GM21360 (cell line): ENCODE measurements around the gene KRTAP12-1.
"Not testable (repeated sequence)": the region's sequence is repeated elsewhere in the genome, so short reads cannot be mapped to it uniquely, and the experiment has no call there.

Source experiments
- ATAC-seq: cut with Tn5 transposase; IDR thresholded peaks from one replicate; pipeline ENCODE4 v1.9.1; 2021; ENCODE audit warnings: mild to moderate bottlenecking, moderate library complexity; ENCODE audit not compliant: unreplicated experiment

Gene KRTAP12-1

GRCh38 chr21:44699502-44700001 is 17.6 kb upstream of the KRTAP12-1 start:
- ATAC-seq, result no peak

- ATAC-seq, result no peak
These were observed 16.1 kb upstream of the KRTAP12-1 start for GRCh38 chr21:44697811-44698734.

GRCh38 chr21:44697172-44697810 is 15.3 kb upstream of the KRTAP12-1 start, which contains the start of gene KRTAP10-12:
Gene KRTAP10-12 (plus strand): TSS chr21:44697172. CDS start chr21:44697202, 30 bp downstream.
- not testable (repeated sequence) for ATAC-seq

GRCh38 chr21:44696572-44696971 is 14.6 kb upstream of the KRTAP12-1 start:
- ATAC-seq, result no peak

- no peak for ATAC-seq
These were observed 13.7 kb upstream of the KRTAP12-1 start for GRCh38 chr21:44695641-44696040.

GRCh38 chr21:44695184-44695583 is 13.2 kb upstream of the KRTAP12-1 start:
- ATAC-seq, result no peak

GRCh38 chr21:44694776-44695175 is 12.8 kb upstream of the KRTAP12-1 start:
- no peak for ATAC-seq

GRCh38 chr21:44692798-44693512 is 11.0 kb upstream of the KRTAP12-1 start:
- no peak for ATAC-seq

- no peak for ATAC-seq
These were observed 9.7 kb upstream of the KRTAP12-1 start for GRCh38 chr21:44691686-44692085.

GRCh38 chr21:44689740-44690139 is 7.8 kb upstream of the KRTAP12-1 start:
- not testable (repeated sequence) for ATAC-seq

- no peak for ATAC-seq
These were observed 5.7 kb upstream of the KRTAP12-1 start for GRCh38 chr21:44687671-44688070.

GRCh38 chr21:44686843-44687561 is 5.0 kb upstream of the KRTAP12-1 start:
- ATAC-seq, result no peak

GRCh38 chr21:44686000-44686781 is 4.2 kb upstream of the KRTAP12-1 start:
- no peak for ATAC-seq

- ATAC-seq, result not testable (repeated sequence)
These were observed 3.1 kb upstream of the KRTAP12-1 start for GRCh38 chr21:44685050-44685449.

- no peak for ATAC-seq
These were observed 2.5 kb upstream of the KRTAP12-1 start for GRCh38 chr21:44684483-44684882.

GRCh38 chr21:44684077-44684476 is 2.1 kb upstream of the KRTAP12-1 start:
- no peak for ATAC-seq

GRCh38 chr21:44682580-44683151 is 703 bp upstream of the KRTAP12-1 start:
- ATAC-seq, result no peak

- no peak for ATAC-seq
These were observed 811 bp downstream of the KRTAP12-1 start for GRCh38 chr21:44681152-44681551.

- no peak for ATAC-seq
These were observed 4.1 kb downstream of the KRTAP12-1 start for GRCh38 chr21:44677881-44678280.
